ENCODE data around the gene TIE1.

TIE1 gene

DNA sequence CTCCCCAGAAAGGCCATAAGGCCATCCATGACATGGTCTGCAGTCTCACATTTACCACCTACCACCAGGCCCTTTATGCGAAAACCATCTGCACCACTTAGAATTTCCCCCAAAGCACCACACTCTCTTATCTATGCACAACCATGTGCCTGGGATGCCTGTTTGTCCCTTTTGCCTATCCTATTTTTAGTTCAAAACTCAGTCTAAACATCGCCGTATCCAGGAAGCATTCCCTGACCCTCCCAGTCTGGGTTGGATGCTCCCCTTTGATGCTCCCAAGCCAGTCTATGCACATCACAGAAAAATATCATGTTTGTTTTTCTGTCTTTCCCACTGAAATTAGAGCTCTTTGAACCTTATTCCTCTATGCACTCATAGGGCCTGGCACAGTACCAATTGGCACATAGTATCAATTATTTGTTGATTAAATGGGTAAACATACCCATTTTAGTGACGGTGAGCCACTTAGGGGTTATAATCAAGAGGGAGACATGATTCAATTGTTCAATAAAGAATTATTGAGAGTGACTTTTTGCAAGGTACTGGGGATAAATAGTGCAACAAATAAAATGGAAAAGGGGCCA is 43.6 kb downstream of the TIE1 start:
- DNase-seq, result no peak

DNA sequence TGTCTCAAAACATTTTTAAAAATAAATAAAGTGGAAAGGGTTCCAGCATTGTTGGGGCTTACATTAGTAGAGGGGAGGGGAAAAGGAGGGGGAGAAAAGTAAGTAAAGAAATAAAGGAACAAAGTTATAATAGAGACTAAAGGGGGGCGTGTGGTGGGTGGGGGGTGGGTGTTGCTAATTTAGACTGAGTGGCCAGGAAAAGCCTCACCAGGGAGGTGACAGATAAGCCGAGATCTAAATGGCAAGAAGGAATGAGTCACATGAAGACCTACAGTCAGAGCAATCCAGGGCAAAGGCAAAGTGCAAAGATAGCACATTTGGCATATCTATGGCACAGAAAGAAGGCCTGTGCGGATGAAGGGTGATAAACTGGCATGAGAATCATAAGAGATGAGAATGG is 44.3 kb downstream of the TIE1 start:
- DNase-seq, result no peak

DNA sequence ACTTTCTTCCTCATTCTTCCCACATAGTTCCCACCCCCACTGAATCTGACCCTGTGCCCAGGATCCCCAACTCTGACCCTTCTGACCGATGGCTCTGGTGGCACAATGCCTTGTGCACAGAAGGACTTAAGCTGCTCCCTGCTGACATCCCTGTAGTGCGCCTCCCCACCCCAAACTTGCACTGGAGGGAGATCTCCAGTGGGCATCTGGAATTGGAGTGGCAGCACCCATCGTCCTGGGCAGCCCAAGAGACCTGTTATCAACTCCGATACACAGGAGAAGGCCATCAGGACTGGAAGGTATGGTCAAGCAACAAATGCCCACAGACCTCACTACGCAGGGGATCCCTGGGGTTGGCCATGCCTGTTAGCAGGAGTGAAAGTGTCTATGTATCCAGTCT is 45.9 kb downstream of the TIE1 start:
- no peak for DNase-seq

DNA sequence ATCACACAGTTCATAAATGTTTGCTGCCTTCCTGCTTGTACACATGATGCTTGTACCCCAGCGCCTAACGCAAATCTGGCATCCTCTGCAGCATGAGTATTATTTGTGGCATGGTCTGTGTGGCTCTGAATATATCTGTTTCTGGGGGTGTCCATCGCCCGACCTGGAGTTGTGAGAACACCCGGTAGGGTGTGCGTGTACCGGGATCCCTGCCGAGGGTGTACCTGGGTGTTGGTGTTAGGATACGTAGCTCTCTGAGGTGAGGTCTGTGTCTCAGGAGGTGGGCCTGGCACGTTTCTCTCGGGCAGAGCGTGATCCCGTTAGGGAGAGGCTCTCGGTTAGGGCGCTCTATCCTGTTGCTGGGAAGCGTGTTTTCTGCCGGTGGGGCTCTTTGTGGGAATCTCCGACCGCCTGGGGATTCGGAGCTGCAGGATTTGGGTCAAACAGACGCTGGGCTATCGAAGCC is 47.6 kb downstream of the TIE1 start:
- DNase-seq, result no peak

DNA sequence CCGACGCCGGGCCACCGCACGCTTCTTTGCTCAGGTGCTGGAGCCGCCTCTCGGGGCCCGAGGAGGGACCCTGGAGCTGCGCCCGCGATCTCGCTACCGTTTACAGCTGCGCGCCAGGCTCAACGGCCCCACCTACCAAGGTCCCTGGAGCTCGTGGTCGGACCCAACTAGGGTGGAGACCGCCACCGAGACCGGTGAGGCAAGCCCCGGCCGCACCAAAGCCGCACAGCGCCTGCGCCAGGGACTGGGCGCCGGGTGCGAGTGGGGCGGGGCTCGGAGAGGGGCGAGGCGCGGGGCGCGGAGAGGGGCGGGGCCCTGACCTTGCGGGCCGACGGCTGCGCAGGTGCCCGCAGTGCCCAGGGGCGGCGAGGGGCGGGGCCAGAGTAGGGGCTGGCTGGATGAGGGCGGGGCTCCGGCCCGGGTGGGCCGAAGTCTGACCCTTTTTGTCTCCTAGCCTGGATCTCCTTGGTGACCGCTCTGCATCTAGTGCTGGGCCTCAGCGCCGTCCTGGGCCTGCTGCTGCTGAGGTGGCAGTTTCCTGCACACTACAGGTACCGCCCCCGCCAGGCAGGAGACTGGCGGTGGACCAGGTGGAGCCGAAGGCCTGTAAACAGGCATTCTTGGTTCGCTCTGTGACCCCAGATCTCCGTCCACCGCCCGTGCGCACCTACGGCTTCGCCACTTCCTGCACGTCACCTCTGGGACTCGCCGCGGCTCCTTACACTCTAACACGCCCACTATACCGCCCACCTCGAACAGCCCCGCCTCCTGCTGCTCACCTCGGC is 48.2 kb downstream of the TIE1 start:
- DNase-seq, result peak; percentile 85

DNA sequence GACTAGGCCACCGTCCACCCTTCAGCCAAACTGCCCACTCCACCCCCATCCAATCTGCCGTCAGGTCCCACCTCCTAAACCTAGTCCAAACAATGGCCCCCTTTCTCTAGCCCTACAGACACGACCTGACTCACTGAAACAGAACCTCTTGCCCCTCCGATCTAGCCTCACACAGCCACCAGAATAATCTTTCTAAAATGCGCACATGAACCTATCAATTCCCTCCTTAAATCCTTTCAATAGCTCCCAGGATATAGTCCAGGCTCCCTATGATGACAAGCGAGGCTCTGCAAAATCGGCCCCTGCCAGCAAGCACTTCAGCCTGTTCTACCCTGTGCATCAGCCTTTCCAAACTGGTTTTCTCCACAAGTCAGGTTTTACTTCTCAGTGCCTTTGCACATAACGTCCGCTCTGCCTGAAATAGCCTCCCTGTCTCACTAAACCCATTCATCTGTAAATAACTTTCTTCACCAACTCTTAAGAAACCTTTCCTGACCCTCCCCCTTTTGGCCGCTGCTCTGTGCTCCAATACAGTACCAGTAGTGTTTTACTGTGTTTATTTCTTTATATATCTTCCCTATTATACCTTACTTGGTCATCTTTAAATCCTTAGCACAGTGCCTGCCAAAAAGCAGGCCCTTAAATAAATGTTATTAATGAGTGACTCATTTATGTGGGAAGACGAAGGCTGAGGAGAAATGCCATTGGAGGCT is 49.0 kb downstream of the TIE1 start:
- DNase-seq, result no peak

DNA sequence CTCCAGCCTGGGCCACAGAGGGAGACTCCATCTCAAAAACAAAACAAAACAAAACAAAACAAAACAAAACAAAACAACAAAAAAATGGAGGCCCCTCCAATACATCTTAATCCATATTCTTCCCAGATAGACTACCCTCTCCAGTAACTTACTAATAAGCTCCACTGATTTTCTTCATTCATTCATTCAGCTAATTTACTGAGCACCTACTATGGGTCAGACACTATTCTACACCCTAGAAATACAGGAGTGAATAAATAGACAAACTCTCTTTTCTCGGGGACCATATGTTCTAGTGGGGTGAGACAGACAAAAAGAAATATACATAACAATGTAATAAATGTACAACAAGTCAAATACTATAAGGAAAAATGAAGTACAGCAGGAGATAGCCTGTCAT is 50.2 kb downstream of the TIE1 start:
- DNase-seq, result no peak

DNA sequence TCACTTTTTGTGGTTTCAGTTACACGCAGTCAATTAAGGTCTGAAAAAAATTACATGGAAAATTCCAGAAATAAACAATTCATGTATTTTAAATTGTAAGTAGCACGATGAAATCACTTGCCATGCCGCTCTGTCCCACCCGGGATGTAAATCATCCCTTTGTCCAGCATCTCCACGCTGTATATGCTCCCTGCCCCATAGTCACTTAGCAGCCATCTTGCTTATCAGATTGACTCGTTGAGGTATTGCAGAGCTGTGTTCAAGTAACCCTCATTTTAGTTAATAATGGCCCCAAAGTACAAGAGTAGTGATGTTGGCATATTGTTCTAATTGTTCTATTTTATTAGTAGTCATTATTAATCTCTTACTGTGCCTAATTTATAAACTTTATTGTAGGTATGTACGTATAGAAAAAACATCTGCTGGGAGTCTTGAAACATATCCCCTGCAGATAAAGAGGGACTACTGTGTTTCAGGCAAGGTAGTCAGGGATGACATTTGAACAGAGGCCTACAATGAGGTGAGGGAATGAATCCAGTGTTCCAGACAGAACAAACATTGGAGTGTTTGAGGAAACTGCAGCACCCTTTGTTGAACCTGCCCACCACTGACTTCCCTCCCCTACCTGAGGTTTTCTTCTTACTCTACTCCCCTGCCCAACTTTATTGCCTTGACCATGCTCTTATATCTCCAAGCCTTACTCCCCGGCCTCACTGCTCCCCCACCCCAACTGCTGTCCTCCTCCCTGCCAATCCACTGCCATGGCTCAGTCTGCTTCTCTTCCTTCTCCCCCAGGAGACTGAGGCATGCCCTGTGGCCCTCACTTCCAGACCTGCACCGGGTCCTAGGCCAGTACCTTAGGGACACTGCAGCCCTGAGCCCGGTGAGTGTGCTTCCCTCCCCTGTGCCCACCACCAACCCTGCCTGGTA is 50.9 kb downstream of the TIE1 start:
- no peak for DNase-seq

DNA sequence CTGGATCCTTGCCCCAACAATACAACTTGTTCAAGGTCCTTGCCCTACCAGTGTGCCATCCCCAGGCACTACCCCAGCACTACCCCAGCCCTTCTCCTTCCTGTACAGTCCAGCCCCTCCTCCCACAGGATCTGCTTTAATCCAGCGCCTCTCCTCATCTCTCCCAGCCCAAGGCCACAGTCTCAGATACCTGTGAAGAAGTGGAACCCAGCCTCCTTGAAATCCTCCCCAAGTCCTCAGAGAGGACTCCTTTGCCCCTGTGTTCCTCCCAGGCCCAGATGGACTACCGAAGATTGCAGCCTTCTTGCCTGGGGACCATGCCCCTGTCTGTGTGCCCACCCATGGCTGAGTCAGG is 51.5 kb downstream of the TIE1 start:
- DNase-seq, result no peak

DNA sequence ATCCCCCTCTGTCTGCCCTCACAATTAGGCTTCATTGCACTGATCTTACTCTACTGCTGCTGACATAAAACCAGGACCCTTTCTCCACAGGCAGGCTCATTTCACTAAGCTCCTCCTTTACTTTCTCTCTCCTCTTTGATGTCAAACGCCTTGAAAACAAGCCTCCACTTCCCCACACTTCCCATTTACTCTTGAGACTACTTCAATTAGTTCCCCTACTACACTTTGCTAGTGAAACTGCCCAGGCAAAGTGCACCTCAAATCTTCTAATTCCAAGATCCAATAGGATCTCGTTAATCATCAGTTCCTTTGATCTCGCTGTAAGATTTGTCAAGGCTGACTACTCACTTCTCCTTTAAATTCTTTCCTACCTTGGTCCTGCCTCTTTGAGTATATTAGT is 52.1 kb downstream of the TIE1 start:
- DNase-seq, result no peak

DNA sequence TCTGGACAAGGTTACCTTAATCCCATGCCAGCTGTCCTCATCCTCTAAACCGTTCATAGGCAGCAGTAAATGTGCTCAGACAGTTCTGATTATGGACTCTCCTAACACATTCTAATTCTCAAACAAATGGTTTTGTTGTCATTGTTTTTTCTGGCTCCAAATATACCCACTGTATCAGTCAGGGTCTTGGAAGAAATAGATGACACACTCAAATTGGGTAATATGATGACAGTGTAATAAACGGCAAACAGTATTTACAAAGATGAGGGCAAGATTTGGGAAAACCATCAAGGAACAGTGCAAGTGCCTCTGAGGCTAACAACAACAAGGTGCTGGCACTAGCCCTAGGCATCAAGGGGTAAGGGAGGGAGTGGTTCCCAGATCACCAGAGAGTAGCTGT is 53.7 kb downstream of the TIE1 start:
- DNase-seq, result no peak

DNA sequence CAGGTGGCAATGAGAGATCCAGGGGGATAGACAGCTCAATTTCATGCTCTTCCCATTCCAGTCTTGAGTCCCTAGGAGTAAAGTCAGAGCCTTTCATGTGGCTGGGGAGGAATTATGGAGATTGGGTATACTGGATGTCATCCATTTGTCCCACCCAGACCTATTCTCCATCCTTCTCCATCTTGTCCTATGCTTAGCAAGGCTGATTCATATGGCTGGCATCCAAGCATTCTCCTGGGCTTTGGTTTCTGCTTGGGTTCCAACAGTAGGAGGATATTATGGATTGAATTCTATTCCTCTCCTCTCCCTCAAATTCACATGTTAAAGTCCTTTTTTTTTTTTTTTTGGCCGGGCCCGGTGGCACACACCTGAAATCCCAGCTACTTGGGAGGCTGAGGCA is 54.2 kb downstream of the TIE1 start:
- no peak for DNase-seq

DNA sequence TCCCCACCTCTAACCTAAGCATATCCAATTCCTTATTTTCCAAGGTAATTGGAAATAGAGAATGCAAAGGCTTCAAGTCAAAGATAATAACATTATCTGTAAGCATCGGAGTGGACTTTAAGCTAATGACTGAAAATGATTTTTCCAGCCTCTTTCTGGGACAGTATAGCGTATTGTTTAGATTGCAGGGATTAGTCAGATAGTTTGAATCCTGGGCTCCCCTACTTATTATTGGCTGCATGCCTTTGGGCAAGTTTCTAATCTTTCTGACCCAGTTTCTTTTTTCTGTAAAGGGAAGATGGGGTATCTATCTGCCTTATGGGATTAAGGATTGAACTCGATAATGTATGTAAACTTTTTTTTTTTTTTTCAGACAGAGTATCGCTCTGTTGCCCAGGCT is 56.5 kb downstream of the TIE1 start:
- no peak for DNase-seq

DNA sequence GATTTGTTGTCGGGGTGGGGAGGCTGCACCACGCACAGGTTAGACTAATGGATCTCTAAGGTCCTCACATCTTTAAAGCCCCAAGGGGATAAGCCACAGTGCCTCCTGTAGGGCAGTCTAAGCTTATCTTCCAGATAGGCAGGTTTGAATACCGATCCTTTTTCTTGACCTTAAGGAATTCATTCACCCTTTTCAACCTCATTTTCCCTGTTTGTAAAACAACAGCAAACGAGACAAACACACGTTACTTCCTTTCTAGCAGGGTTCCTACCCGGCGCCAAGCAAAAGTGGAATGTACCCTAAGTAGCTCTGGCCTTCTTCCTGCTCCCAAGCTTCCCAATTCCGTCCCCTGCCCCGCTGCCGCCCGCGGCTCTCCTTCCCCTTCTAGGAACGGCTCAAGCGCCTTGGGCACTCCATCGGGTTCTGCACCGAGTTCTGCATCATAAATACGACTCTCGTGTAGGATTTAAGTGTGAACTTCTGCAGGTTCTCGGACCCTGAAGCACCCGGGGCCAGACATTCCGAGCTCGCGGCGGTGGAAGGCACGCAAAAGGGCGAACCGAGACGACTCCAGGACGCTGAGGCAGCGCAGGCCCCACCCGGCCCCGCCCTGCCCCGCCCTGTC is 57.5 kb downstream of the TIE1 start:
- DNase-seq, result peak; percentile 40

DNA sequence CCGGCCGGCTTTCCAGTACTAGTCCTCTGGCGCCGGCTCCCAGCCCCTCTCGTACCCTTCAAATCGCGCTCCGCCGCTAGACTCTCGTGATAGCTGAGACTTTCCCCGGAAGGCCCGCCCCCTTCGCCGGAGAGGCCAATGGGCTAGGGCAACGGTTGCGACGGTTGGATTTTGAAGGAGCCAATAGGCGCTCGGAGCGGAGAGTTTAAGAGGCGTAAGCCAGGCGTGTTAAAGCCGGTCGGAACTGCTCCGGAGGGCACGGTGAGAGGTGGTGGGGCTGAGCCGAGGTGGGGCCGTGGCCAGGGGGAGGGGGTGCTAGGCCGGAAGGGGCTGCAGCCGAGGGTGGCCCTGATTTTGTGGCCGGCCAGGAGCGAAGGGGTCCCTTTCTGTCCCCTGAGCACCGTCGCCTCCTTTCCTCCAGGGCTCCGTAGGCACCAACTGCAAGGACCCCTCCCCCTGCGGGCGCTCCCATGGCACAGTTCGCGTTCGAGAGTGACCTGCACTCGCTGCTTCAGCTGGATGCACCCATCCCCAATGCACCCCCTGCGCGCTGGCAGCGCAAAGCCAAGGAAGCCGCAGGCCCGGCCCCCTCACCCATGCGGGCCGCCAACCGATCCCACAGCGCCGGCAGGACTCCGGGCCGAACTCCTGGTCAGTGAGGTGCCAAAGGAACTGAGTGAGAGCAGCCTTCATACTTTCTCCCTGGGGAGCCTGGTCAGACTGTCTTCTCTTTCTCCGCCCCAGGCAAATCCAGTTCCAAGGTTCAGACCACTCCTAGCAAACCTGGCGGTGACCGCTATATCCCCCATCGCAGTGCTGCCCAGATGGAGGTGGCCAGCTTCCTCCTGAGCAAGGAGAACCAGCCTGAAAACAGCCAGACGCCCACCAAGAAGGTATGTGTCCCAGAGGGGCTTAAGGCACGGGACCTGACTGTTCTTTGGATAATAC is 58.2 kb downstream of the TIE1 start, which contains the start of gene CDC20:
CDC20 (plus strand) TSS at position 236 of the 948 bp plus-strand sequence; CDS start at position 471, 235 bp downstream.
- DNase-seq, result peak; percentile 97

DNA sequence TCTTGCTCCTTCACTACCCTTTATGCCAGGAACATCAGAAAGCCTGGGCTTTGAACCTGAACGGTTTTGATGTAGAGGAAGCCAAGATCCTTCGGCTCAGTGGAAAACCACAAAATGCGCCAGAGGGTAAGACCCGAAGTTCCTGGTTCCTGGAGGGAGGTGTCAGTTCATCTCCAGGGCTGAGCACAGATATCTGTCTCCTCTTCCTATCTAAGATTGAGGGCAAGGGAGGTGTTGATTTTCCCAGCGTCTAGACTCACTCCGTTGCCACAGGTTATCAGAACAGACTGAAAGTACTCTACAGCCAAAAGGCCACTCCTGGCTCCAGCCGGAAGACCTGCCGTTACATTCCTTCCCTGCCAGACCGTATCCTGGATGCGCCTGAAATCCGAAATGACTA is 58.9 kb downstream of the TIE1 start:
- DNase-seq, result no peak

DNA sequence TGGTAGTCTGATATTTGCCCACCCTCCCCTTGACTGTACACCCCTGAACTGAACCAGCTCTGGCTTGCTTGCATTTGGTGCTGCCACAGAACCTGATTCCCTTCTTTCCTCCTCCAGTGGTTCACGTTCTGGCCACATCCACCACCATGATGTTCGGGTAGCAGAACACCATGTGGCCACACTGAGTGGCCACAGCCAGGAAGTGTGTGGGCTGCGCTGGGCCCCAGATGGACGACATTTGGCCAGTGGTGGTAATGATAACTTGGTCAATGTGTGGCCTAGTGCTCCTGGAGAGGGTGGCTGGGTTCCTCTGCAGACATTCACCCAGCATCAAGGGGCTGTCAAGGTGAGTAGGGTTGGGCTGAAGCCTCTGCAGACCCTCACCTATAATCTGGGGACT is 59.8 kb downstream of the TIE1 start:
- no peak for DNase-seq

DNA sequence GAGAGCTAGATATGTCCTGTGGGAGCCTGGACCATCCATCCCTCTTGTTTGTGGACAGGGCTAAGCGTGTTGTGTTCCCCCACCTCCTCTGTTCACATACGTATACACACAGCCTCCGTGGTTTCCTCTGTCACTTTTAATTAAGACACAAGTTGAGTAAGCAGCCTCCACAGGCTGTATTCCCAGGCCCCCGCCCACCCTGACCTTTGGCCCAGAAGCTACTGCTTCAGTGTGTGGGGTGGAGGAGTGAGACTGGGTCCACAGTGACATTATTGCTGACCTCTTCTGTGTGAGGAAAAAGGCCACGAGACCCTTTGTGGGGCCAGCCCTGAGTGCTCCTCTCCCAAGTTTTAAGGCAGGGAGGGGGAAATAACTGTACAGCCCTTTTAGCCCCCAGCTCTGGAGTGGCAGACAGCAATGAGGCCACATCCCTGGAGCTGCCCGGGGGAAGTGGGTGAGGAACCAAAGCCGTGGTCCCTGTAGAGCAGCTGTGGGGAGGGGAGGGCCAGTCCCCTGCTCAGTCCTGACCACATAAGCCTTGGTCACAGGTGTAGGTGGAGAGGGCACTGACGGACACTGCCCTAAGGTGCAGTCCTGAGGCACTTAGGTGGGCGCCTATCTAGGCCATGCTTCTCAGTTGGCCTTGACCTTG is 62.6 kb downstream of the TIE1 start:
- DNase-seq, result no peak

DNA sequence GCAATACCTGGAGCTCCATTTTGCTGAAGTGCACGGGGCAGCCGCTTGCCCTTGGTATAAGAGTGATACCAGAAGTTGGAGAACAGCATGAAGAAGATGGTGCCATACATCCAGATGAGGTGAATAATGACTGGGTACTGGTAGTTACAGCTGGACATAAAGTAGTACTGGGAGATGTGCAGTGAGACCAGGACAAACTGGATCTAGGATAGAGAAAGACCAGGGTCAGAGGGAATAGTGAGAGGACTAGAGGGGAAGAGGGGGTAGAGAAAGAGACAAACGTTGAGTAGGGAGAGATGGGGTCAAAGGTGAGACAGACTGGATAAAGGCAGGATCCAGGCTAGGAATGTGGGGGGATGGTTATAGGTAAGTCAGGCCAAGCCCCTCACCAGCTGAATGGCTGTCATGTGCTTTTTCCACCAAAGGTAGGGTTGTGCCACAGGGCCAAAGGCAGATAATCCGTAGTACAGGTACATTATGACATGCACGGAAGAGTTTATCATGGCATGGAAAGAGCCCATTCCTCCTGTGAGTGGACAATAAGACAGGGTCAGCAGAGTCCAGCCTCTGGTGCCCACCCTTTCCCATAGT is 63.2 kb downstream of the TIE1 start:
- no peak for DNase-seq

DNA sequence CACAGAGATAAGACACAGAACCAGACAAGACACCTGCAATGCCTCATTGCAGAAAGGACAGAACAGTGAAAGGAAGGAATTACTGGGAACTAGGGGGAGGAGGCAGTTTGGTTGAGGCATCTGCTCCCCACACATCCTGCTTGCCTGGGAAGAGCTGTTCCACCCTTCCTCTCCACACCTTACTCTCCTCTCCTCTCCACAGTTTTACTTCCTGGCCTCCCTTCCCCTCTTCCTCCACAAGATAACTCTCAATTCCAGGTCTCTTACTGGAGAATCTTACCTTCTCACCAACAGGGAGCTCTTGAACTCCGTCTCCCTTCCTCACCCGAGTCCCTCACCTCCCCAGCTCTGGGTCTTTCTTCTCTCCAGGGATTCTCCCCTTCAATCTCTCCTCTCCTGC is 64.9 kb downstream of the TIE1 start:
- DNase-seq, result no peak
